HG03097 (cell line): ENCODE results near the gene BRIP1.
"Not testable (repeated sequence)": the region's sequence is repeated elsewhere in the genome, so short reads cannot be mapped to it uniquely, and the experiment has no call there.

Experiments used
- ATAC-seq: cut with Tn5 transposase; IDR thresholded peaks from one replicate; pipeline ENCODE4 v1.9.1; 2021; ENCODE audit not compliant: unreplicated experiment, low FRiP score

BRIP1 gene

DNA sequence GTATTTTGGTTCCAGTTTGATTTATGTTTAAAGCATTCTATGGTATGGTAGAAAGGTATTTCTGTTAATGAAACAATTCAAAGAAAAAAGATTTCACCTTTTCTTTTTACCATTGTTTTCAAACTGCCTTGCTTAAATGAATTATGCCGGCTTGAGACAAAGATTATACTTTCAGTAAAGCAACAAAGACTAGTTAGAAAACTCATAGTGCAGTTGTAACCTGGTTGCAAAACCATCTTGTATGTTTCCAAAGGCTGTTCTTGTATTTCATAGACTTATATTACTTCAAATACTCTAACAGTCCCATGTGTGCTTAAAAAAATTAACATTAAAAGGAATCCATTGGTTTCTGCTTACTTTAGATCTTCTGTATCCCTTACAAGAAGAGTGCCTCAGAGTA, 153.8 kb downstream of the BRIP1 start:
- ATAC-seq, result no peak

DNA sequence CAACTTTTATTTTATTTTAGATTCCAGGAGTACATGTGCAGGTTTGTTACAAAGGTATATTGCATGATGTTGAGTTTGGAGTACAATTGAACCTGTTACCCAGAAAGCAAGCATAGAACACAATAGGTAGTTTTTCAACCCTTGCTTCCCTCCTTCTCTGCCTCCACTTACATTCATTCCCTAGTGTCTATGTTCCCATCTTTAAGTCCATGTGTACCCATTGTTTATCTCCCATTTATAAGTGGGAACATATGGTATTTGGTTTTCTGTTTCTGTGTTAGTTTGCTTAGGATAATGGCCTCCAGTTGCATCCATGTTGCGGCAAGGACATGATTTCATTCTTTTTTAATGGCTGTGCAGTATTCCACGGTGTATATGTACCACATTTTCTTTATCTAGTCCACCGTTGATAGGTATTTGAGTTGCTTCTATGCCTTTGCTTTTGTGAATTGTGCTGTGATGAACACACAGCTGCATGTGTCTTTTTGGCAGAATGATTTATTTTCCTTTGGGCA, 158.3 kb downstream of the BRIP1 start:
- no peak for ATAC-seq

DNA sequence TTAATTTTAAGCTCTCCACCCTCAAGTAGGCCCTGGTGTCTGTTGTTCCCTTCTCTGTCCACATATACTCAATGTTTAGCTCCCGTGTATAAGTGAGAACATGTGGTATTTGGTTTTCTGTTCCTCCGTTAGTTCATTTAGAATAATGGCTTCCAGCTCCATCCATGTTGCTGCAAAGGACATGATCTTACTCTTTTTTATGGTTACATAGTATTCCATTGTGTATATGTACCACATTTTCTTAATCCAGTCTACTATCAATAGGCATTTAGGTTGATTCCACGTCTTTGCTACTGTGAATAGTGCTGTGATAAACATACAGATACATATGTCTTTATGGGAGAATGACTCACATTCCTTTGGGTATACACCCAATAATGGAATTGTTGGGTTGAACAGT, 160.9 kb downstream of the BRIP1 start:
- no peak for ATAC-seq

DNA sequence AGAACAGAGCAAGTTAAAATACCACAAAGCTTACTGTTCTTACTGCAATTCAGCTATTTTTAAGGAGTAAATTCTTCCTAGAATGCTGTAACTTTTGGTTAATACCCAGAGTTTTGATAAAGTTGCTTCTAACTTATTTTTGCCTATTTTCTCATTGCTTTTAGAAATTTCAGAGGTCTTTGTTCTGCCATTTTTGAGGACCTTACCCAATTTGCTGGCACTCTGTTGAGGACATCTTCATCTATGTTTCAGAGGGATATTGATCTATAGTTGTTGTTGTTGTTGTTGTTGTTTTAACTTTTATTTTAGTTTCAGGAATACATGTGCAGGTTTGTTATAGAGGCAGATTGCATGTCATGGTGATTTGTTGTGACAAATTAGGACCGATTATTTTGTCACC, 161.3 kb downstream of the BRIP1 start:
- no peak for ATAC-seq

DNA sequence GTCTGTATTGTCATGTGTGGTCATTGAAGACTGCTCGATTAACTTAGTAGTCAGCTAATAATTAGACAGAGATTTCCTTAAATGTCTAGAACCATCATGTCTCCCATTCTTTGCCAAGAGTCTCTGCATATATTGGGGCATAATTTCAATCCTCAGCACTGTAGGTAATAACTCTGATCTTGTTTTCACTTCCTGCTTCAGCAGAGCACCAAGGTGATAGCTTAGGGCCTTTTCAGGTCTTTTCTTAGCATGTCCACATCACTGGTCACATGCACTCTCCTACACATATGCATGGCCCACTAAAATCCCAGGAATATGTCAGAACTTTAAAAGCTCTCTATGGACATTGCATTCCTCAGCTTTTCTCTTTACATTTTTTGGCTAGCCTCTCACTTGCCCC, 162.0 kb downstream of the BRIP1 start:
- ATAC-seq, result no peak

DNA sequence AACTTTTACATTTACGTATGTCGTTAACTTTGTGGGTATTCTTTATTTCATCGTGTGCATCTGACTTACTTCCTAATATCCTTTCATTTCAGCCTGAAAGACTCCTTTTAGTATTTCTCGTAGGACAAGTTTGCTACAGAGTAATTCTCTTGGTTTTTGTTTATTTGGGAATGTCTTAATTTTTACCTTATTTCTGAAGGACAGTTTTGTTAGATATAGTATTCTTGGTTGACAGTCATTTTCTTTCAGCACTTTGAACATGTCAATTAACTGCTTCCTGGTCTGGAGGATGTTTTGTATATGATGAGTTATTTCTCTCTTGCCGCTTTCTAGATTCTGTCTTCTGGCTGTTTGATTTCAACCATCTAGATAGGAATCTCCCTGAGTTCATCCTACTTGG, 163.1 kb downstream of the BRIP1 start:
- ATAC-seq, result no peak

DNA sequence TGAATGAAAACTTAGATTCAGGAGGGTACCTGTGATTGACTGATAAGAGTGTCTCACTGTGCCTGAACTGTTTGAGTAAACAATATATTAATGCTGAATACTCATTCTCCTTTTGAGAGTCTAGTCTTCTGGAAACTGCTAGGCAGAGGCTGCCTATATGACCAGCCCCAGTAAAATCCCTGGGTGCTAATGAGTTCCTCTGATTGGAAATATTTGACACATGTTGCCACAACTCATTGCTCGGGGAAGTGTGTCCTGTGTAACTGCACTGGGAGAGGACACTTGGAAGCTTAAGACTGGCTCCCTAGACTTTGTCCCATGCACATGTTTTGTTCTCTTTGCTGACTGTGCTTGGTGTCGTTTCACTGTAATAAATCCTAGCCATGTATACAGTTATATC, 163.6 kb downstream of the BRIP1 start:
- no peak for ATAC-seq

DNA sequence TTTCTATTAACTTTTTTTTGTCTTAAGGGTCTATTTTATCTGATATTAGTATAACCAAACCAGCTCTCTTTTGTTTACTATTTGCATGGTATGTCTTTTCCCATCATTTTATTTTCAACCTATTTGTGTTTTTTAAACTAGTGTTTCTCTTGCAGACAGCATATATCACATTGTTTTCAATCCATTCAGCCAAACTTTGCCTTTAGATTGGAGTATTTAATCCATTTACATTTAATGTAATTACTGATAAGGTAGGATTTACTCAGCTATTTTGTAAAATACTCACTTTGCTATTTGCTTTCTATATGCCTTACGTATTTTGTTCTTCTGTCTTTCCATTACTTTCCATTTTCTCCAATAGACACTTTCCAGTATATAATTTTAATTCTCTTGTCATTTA, 164.3 kb downstream of the BRIP1 start:
- ATAC-seq, result no peak

DNA sequence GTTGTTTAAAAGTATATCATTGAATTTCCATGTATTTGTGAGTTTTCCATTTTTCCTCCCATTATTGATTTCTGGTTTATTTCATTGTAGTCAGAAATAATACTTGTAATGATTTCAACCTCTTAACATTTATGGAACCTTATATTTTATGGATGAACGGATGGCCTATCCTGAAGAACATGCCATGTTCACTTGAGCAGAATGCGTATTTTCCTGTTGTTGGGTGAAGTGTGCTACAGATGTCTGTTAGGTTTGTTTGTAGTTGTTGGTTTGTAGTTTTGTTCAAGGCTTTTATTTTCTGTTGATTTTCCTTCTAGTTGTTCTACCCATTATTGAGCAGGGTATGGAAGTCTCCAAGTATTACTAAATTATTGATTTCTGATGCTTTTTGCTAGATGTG, 165.1 kb downstream of the BRIP1 start:
- no peak for ATAC-seq

DNA sequence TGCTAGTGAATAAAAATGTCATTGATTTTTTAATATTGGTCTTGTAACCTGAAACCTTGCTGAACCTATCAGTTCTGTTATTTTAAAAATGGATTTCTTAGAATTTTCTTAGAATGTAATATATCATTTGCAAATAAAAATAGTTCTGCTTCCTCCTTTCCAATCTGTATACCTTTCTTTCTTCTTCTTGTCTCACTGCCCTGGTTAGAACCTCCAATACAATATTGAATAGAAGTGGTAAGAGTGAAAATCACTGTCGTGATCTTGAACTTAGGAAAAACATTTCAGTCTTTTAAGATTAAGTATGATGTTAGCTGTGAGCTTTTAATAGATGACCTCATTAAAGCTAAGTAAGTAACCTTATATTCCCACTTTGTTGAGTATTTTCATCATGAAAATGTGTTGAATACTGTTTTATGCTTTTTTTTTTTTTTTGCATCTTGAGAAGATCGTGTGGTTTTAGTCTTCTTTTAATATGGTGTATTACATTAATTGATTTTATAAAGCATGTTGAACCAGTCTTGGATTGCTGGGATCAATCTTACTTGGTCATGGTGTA, 167.5 kb downstream of the BRIP1 start:
- no peak for ATAC-seq

DNA sequence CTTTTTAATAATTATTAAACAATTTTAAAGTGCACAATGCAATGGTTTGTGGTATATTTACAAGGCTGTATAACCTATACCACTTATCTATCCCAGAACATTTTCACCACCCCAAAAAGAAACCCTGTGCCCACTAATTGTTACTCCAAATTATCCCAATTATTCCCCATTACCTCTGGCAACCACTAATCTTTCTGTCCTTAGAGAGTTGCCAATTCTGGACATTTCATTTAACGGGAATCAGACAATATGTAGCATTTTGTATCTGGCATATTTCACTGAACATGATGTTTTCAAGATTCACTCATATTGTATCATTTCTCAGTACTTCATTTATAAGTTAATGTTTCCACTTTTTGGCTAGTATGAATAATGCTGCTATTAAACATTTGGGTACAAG, 169.2 kb downstream of the BRIP1 start:
- ATAC-seq, result no peak

DNA sequence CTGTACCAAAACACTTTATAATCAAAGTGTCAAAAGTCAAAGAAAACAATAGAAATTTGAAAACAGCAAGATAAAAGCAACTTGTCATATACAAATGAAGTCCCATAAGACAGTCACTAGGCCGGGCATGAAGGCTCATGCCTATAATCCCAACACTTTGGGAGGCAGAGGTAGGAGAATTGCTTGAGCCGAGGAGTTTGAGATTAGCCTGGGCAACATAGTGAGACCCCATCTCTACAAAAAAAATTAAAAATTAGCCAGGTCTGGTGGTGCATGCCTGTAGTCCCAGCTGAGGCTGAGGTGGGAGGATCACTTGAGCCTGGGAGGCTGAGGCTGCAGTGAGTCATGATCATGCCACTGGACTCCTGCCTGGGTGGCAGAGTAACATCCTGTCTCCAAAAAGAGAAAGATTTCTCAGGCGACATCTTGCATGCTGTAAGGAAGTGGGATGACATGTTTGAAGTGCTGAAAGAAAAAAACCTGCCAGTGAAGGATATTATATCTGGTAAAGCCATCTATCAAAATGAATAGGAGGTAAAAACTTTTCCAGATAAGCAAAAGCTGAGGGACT, 173.6 kb downstream of the BRIP1 start:
- ATAC-seq, result no peak

DNA sequence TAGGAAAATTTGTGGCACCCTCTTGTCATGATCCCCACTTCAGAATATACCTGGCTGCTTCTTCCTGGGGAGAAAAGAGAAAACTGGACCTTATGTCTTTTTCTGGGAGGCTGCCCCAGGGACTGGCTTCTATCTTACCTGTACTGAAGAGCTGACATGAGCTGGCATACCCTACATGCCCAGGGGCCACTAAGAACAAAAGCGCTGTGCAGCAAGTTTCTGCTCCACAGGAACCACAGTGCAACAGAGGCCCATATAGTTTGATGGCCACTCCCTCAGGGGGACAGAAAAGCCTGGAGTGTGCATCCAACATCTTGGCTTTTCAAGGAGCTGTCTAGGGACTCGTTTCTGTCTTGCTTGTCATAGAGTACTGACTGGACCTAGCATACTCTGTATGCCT, 175.6 kb downstream of the BRIP1 start:
- no peak for ATAC-seq

DNA sequence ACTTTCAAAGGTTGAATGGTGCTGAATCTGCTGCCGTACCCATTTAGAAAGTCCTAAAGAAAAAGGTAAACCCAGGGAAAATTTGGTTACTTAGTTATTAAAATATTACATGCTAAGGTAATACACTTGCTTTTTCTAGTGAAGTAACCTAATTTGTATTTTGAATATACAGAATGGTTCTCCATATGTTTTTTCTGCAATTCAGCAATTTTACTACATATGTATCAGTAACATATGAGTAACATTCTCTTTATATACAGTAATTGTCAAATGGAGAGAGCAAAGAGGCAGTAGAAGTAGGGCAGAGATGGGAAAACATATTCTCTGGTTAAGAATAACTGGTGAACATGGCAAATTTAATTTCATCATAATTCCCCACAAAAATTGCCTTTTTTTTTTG, 177.2 kb downstream of the BRIP1 start:
- ATAC-seq, result no peak

DNA sequence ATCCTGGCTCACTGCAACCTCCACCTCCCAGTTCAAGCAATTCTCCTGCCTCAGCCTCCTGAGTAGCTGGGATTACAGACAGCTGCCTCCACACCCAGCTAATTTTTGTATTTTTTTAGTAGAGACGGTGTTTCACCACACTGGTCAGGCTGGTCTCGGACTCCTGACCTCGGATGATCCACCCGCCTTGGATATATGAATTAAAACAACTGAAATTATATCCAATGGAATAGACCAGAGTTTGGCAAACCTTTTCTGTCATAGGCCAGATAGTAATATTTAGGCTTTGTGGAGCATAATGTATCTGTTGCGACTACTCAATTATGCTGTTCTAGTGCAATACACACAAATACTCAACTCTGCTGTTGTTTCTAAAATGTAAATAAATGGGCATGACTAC, 178.5 kb downstream of the BRIP1 start:
- no peak for ATAC-seq

DNA sequence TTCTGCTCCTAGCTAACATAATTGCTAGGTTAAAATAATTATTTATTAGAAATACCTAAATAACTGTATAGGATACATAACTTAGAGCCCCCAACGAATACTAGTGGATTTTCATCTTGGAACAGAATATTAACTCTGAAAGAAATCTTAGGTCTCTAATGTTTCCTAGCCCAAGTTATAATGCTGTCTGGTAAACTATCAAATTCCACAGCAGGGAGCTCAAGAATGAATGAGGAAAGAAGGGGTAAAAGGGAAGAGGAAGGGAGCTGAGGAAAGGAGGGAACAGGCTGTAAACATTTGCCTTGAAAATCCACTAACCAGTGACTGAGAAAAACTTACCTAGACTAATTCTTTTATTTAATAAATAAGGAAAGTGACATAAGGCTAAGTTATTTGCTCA, 179.2 kb downstream of the BRIP1 start:
- ATAC-seq, result no peak

DNA sequence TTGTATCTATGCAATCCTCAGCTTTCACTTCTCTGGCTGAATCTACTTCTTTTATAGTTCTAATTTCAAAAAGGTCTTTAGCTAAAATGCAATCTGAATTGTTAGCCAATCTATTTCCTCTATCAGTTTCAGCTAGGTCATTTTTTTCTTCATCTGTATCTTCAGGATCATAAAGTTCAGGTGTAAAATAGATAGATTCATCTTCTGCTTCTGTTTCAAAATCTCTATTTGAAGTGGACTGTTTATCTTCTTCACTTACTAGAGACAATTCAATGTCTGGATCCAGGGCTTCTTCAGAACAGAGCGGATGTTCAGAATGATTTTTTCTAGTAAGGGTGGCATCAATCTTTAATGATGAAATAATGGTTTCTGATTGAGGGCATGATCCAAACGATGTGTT, 179.9 kb downstream of the BRIP1 start:
- no peak for ATAC-seq

DNA sequence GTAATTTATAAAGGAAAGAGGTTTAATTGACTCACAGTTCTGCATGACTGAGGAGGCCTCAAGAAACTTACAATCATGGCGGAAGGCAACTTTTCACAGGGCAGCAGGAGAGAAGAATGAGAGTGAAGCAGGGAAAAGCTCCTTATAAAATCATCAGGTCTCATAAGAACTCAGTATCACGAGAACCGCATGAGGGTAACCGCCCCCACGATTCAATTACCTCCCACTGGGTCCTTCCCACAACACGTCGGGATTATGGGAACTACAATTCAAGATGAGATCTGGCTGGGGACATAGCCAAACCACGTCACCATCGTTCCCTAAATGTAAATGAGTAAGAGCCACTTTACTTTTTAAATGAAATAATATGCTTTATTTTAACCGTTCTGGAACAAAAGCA, 182.4 kb downstream of the BRIP1 start:
- no peak for ATAC-seq

DNA sequence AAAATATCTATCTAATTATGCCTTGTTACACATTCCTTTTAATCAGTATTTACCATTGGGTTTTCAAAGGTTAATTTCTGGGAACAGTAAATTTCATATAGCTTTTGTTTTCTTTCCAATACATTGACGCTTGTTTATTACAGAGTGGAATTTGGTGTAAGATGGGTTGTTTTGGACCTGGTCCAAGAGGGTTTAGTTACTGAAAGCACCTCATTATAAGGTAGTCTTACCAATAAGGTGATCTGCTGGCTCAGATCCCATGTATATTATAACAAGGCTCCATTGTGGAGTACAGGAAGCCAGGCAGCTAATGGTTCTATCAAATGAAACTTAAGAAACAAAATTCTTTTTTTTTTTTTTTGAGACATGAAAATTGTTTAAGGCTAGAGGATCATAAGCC, 185.0 kb downstream of the BRIP1 start:
- no peak for ATAC-seq

DNA sequence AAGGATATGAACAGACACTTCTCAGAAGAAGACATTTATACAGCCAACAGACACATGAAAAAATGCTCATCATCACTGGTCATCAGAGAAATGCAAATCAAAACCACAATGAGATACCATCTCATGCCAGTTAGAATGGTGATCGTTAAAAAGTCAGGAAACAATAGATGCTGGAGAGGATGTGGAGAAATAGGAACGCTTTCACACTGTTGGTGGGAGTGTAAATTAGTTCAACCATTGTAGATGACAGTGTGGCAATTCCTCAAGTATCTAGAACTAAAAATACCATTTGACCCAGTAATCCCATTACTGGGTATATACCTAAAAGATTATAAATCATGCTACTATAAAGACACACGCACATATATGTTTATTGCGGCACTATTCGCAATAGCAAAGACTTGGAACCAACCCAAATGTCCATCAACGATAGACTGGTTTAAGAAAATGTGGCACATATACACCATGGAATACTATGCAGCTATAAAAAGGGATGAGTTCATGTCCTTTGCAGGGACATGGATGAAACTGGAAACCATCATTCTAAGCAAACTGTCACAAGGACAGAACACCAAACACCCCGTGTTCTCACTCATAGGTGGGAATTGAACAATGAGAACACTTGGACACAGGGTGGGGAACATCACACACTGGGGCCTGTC, 186.0 kb downstream of the BRIP1 start:
- not testable (repeated sequence) for ATAC-seq

DNA sequence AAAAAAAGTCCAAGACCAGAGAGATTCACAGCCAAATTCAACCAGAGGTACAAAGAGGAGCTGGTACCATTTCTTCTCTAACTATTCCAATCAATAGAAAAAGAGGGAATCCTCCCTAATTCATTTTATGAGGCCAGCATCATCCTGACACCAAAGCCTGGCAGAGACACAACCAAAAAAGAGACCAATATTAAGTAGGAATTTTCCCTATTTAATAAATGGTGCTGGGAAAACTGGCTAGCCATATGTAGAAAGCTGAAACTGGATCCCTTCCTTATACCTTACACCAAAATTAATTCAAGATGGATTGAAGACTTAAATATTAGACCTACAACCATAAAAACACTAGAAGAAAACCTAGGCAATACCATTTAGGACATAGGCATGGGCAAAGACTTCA, 186.8 kb downstream of the BRIP1 start:
- not testable (repeated sequence) for ATAC-seq

DNA sequence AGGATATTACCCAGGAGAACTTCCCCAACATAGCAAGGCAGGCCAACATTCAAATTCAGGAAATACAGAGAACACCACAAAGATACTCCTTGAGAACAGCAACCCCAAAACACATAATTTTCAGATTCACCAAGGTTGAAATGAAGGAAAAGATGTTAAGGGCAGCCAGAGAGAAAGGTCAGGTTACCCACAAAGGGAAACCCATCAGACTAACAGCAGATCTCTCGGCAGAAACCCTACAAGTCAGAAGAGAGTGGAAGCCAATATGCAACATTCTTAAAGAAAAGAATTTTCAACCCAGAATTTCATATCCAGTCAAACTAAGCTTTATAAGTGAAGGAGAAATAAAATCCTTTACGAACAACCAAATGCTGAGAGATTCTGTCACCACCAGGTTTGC, 188.7 kb downstream of the BRIP1 start:
- ATAC-seq, result not testable (repeated sequence)
